MM.1S (cell line): ENCODE results near the gene KIZ.

Experiments
- DNase-seq: peaks from one replicate; pipeline ENCODE4 v3.0.0-alpha.2; 2015
- H2AFZ ChIP-seq: fragments of 300-600 bp; sonication (generic); 2 replicates; pipeline ENCODE4 v1.6.0; 2016; ENCODE audit warnings: antibody characterized with exemption, low read length
- H3F3A ChIP-seq: fragments of 300-600 bp; sonication (generic); 2 replicates; pipeline ENCODE4 v1.6.1; 2016; ENCODE audit warnings: mild to moderate bottlenecking, antibody characterized with exemption, low read length, moderate library complexity, mixed read lengths; ENCODE audit not compliant: insufficient read depth
- H3K27ac ChIP-seq: fragments of 300-600 bp; sonication (generic); 2 replicates; pipeline ENCODE4 v1.5.1; 2016; ENCODE audit warnings: mild to moderate bottlenecking, low read length
- H3K27me3 ChIP-seq: fragments of 300-600 bp; sonication (generic); replicated peaks from 2 replicates; pipeline ENCODE4 v1.6.0; 2016; ENCODE audit warnings: low read length; ENCODE audit not compliant: insufficient read depth
- H3K36me3 ChIP-seq: fragments of 300-600 bp; sonication (generic); replicated peaks from 2 replicates; pipeline ENCODE4 v1.6.1; 2016; ENCODE audit warnings: mild to moderate bottlenecking, low read length, mixed read lengths; ENCODE audit not compliant: insufficient read depth
- H3K4me1 ChIP-seq: fragments of 300-600 bp; sonication (generic); 2 replicates; pipeline ENCODE4 v1.6.1; 2016; ENCODE audit warnings: low read length, mixed read lengths
- H3K4me2 ChIP-seq: fragments of 300-600 bp; sonication (generic); 2 replicates; pipeline ENCODE4 v1.6.0; 2016; ENCODE audit warnings: low read depth, low read length
- H3K4me3 ChIP-seq: fragments of 300-600 bp; sonication (generic); 2 replicates; pipeline ENCODE4 v1.5.1; 2016; ENCODE audit warnings: low read length, mixed read lengths
- H3K79me2 ChIP-seq: fragments of 300-600 bp; sonication (generic); 2 replicates; pipeline ENCODE4 v1.6.1; 2016; ENCODE audit warnings: mixed run types, low read length, mixed read lengths
- H3K9ac ChIP-seq: fragments of 300-600 bp; sonication (generic); 2 replicates; pipeline ENCODE4 v1.6.1; 2016; ENCODE audit warnings: low read length, mixed read lengths
- H3K9me2 ChIP-seq: fragments of 300-600 bp; sonication (generic); replicated peaks from 2 replicates; pipeline ENCODE4 v1.6.1; 2016; ENCODE audit warnings: mild to moderate bottlenecking, low read length, mixed read lengths; ENCODE audit not compliant: insufficient read depth
- H3K9me3 ChIP-seq: fragments of 300-600 bp; sonication (generic); replicated peaks from 2 replicates; pipeline ENCODE4 v1.6.1; 2016; ENCODE audit warnings: mild to moderate bottlenecking, low read length, mixed read lengths; ENCODE audit not compliant: insufficient read depth
- H4K20me1 ChIP-seq: fragments of 300-600 bp; sonication (generic); 2 replicates; pipeline ENCODE4 v1.6.1; 2016; ENCODE audit warnings: mild to moderate bottlenecking, low read length, moderate library complexity, mixed read lengths; ENCODE audit not compliant: insufficient read depth
- EZH2 ChIP-seq: fragments of 300-600 bp; sonication (generic); optimal IDR thresholded peaks from 2 replicates; pipeline ENCODE3; 2017; ENCODE audit warnings: low read depth, mild to moderate bottlenecking, antibody characterized with exemption, low read length, mixed read lengths
- EZH2phosphoT487 ChIP-seq: fragments of 300-600 bp; sonication (generic); IDR thresholded peaks from 2 replicates; pipeline ENCODE4 v1.6.1; 2018; ENCODE audit warnings: antibody characterized with exemption, low read length
- TF ChIP-seq, protein P1 (sequence below): fragments of 300-600 bp; sonication (generic); IDR thresholded peaks from 2 replicates; pipeline ENCODE4 v1.5.1; 2016; ENCODE audit warnings: antibody characterized with exemption, low read length, mixed read lengths

The KIZ gene

DNA sequence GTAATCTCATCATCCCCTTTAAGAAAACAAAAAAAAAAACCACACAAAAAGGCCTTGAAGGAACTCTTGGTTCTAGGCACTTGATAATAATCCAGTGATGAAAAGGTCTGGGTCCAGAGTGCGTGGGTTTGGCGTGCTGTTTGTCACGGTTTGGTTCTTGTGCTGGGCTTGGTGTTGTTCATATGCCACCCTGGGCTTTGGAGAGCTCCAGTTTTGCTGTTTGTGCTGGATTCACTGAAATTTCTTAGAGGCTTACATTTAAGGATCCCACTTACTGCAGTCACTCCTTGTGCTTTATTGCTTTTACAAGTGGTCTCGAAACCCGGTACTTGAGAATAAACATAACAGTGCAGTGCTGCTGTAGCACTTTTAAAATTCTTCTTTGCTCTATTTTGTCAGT lies 108.4 kb downstream of the KIZ start:
- H3K4me1 ChIP-seq, result no peaks in the 10 kb centered on the region
- H3K27ac ChIP-seq, result no peak overlapping the region
- H3K9ac ChIP-seq, result no peak overlapping the region
- H2AFZ ChIP-seq, result no peak overlapping the region
- H3K79me2 ChIP-seq, result no peaks in the 10 kb centered on the region
- TF ChIP-seq EZH2 (no peak), EZH2phosphoT487 (no peak)
- TF ChIP-seq, protein P1, sequence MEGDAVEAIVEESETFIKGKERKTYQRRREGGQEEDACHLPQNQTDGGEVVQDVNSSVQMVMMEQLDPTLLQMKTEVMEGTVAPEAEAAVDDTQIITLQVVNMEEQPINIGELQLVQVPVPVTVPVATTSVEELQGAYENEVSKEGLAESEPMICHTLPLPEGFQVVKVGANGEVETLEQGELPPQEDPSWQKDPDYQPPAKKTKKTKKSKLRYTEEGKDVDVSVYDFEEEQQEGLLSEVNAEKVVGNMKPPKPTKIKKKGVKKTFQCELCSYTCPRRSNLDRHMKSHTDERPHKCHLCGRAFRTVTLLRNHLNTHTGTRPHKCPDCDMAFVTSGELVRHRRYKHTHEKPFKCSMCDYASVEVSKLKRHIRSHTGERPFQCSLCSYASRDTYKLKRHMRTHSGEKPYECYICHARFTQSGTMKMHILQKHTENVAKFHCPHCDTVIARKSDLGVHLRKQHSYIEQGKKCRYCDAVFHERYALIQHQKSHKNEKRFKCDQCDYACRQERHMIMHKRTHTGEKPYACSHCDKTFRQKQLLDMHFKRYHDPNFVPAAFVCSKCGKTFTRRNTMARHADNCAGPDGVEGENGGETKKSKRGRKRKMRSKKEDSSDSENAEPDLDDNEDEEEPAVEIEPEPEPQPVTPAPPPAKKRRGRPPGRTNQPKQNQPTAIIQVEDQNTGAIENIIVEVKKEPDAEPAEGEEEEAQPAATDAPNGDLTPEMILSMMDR, result no peak
- no peaks in the 10 kb centered on the region for H4K20me1 ChIP-seq
- H3K36me3 ChIP-seq, result no peaks in the 10 kb centered on the region
- H3K4me2 ChIP-seq, result no peak overlapping the region
- no peaks in the 10 kb centered on the region for H3F3A ChIP-seq
- H3K27me3 ChIP-seq, result no peaks in the 10 kb centered on the region
- no peak for DNase-seq
- H3K4me3 ChIP-seq, result no peak overlapping the region
- no peaks in the 10 kb centered on the region for H3K9me2 ChIP-seq
- no peaks in the 10 kb centered on the region for H3K9me3 ChIP-seq

DNA sequence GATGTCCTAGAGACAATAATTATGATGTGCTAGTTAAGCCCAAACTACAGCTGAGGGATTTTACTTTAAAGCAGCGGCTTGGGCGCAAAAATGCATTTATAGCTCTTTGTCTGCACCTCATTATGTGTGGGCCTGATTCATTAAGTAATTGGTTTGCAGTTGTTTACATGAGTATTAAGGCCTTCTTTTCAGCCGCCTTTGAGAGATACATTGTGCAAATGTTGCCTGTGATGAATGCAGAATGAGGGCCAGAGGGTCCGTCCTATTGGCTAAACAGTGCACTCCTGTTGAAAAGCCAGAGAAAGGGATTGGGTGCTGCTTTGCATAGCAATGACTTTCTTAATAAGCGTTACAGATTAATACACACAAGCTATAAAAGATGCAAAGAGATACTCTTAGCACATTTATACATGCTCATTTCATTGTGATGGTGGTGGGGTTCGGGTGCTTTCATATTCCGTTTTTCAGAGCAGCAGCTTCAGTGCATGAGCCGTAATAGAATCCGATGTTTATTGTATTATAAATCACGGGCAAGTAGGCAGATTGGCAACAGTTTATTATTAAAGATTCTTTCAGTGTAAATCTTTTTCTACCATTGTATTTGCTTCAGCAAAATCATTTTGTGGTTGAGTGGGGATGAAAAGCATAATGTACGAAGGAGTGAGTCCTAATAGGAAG lies 109.1 kb downstream of the KIZ start:
- Histone ChIP-seq H4K20me1 (no peaks in the 10 kb centered on the region), H3K36me3 (no peaks in the 10 kb centered on the region), H3K4me3 (no peak overlapping the region), H3K4me2 (no peak overlapping the region), H3K9me3 (no peaks in the 10 kb centered on the region), H3K9ac (no peak overlapping the region), H3F3A (no peaks in the 10 kb centered on the region), H3K27ac (no peak overlapping the region), H2AFZ (no peak overlapping the region), H3K4me1 (no peaks in the 10 kb centered on the region), H3K9me2 (no peaks in the 10 kb centered on the region), H3K79me2 (no peaks in the 10 kb centered on the region), H3K27me3 (no peaks in the 10 kb centered on the region)
- DNase-seq, result no peak
- TF ChIP-seq, protein P1, result no peak
- TF ChIP-seq EZH2, result no peak
- TF ChIP-seq EZH2phosphoT487, result no peak

GRCh38 chr20:21235484-21236445 lies 109.9 kb downstream of the KIZ start:
- no peak for TF ChIP-seq EZH2
- TF ChIP-seq, protein P1, result peak; percentile 82
- Histone ChIP-seq H3K4me2 (peak overlapping the region; percentile 25; the same call in 1 of the 2 replicates), H3K4me1 (no peaks in the 10 kb centered on the region), H2AFZ (no peak overlapping the region), H3K79me2 (no peaks in the 10 kb centered on the region), H3K36me3 (no peaks in the 10 kb centered on the region), H3F3A (no peaks in the 10 kb centered on the region), H3K9ac (no peak overlapping the region), H3K27ac (no peak overlapping the region), H4K20me1 (no peaks in the 10 kb centered on the region), H3K27me3 (no peaks in the 10 kb centered on the region), H3K9me3 (no peaks in the 10 kb centered on the region), H3K9me2 (no peaks in the 10 kb centered on the region), H3K4me3 (no peak overlapping the region)
- DNase-seq, result peak; percentile 57
